Upper lobe of left lung (tissue), 4 donors: ENCODE measurements around the gene STK25.

ENCODE experiments used
- EP300 ChIP-seq, 4 donors: sonication (generic); formaldehyde crosslinking; IDR thresholded peaks; one replicate each; pipeline ENCODE4 v1.5.1; 2017; ENCODE audit warnings: antibody characterized with exemption in 4 of 4, control low read depth in 2 of 4
- POLR2A ChIP-seq, 4 donors: fragments of 450-650 bp; IDR thresholded peaks; one replicate each; pipeline ENCODE4 v1.5.1; 2016 to 2017; ENCODE audit warnings: antibody characterized with exemption in 4 of 4, mild to moderate bottlenecking in 2 of 4
- POLR2AphosphoS5 ChIP-seq, 2 donors: sonication (generic); formaldehyde crosslinking; IDR thresholded peaks; one replicate each; pipeline ENCODE4 v1.5.1; 2017; ENCODE audit warnings: antibody characterized with exemption in 2 of 2
- TF ChIP-seq, protein P1 (sequence below), 6 experiments: fragments of 450-650 bp in 4 of 6; fragments of 200-600 bp in 2 of 6; sonication (generic) in 2 of 6; IDR thresholded peaks; one replicate each; pipeline ENCODE4 v1.5.1; 2016 to 2019; ENCODE audit warnings: antibody characterized with exemption in 6 of 6

DNA sequence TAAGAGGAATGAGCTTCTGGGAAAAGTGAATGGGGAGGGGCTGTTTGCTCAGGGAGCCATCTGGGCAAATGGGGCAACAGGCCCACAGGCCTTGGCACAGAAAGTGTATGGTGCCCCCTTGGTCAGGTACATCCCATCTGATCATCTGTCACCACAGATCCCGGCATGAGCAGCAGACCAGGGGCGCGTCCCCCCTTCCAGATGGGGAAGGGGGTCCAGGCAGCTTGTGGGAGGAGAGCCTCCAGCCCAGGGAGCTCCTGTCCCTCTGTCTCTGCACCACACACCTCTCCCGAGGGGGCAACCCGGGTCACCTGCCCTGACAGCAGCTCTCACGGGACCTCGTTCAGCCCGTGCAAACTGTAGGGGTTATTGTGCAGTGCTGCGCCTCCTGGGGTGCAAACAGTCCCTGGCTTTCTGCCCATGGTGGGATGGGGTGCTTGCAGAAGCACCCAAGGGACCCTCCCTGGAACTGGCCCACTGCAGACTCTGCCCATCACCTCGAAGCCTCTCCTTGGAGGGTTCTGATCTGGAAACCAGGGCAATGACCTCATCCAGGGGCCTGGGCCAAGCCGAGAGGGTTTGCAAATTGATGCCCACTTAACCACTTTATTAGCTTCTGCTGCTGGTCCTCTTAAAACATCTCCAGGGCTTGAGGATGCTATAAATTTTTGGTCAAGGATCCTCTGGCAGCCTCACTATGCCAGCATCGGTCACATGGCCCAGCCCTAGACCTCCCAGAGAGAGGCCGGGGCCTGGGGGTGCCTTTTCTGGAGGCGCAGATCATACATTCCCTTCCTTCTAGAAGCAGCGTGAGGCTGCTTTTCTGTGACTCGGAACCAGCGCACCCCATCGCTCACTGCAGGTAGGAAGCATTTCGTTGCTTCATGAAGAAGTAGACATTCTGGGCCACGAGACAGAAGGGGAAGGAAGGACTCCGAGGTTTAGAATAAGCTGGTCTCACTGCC lies 42.5 kb upstream of the STK25 start:
- TF ChIP-seq, protein P1, sequence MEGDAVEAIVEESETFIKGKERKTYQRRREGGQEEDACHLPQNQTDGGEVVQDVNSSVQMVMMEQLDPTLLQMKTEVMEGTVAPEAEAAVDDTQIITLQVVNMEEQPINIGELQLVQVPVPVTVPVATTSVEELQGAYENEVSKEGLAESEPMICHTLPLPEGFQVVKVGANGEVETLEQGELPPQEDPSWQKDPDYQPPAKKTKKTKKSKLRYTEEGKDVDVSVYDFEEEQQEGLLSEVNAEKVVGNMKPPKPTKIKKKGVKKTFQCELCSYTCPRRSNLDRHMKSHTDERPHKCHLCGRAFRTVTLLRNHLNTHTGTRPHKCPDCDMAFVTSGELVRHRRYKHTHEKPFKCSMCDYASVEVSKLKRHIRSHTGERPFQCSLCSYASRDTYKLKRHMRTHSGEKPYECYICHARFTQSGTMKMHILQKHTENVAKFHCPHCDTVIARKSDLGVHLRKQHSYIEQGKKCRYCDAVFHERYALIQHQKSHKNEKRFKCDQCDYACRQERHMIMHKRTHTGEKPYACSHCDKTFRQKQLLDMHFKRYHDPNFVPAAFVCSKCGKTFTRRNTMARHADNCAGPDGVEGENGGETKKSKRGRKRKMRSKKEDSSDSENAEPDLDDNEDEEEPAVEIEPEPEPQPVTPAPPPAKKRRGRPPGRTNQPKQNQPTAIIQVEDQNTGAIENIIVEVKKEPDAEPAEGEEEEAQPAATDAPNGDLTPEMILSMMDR (IDR thresholded peaks at IDR 0.05), result no peak
- TF ChIP-seq POLR2A (IDR thresholded peaks at IDR 0.05), result no peak
- TF ChIP-seq EP300 (IDR thresholded peaks at IDR 0.05), result no peak
- no peak for TF ChIP-seq POLR2AphosphoS5 (IDR thresholded peaks at IDR 0.05)
